H1 (cell line): Measurements from ENCODE around the gene DMXL1. TPM values are rescaled to one million over a fixed set of nuclear protein-coding genes. Genes with fewer than 3 reads are reported as not detected.

ENCODE experiments used
- CTCF ChIA-PET: fragments of 300-600 bp; sonication (Branson Sonifier 250); formaldehyde crosslinking; loops from one replicate; lab custom pipeline; 2021; ENCODE audit not compliant: partially characterized antibody; lab: Charles Lee
- POLR2A ChIA-PET: fragments of 300-600 bp; sonication (Branson Sonifier 250); formaldehyde crosslinking; loops from one replicate; lab custom pipeline; 2021; ENCODE audit warnings: inconsistent platforms; ENCODE audit not compliant: partially characterized antibody; lab: Charles Lee
- DNase-seq, 2 experiments: peaks; one replicate each; pipeline versions ENCODE4 v3.0.0 to v3.0.0-alpha.2; 2010 to 2022; ENCODE audit warnings: low spot score in 2 of 2, low read depth in 1 of 2, mixed read lengths in 1 of 2
- FAIRE-seq: peaks from 2 replicates; lab custom pipeline; 2011; peaks lifted over from hg19 to GRCh38; lab: Jason Lieb, UNC
- H2AFZ ChIP-seq: 2 replicates; pipeline ENCODE4 v1.8.1; 2012; ENCODE audit warnings: low read length, inconsistent platforms
- H2AK5ac ChIP-seq: 2 replicates; pipeline ENCODE4 v1.6.1; 2013; ENCODE audit warnings: low read depth, low read length
- H2BK120ac ChIP-seq: replicated peaks from 2 replicates; pipeline ENCODE3; 2013; ENCODE audit warnings: low read depth, low read length, inconsistent platforms
- H2BK12ac ChIP-seq: 2 replicates; pipeline ENCODE4 v1.6.1; 2013; ENCODE audit warnings: low read depth, low read length
- H2BK15ac ChIP-seq: 2 replicates; pipeline ENCODE4 v1.6.1; 2013; ENCODE audit warnings: low read length
- H2BK20ac ChIP-seq: 2 replicates; pipeline ENCODE4 v1.6.1; 2013; ENCODE audit warnings: low read length
- H2BK5ac ChIP-seq: 2 replicates; pipeline ENCODE4 v1.6.1; 2013; ENCODE audit warnings: low read depth, low read length
- H3K14ac ChIP-seq: 2 replicates; pipeline ENCODE4 v1.6.1; 2013; ENCODE audit warnings: inconsistent platforms; ENCODE audit not compliant: insufficient read length
- H3K18ac ChIP-seq: 2 replicates; pipeline ENCODE4 v1.6.1; 2013; ENCODE audit warnings: low read length; ENCODE audit errors: extremely low read depth
- H3K23ac ChIP-seq: 2 replicates; pipeline ENCODE4 v1.6.1; 2013; ENCODE audit warnings: inconsistent platforms; ENCODE audit not compliant: insufficient read length
- H3K23me2 ChIP-seq: 2 replicates; pipeline ENCODE4 v1.6.1; 2013; ENCODE audit warnings: low read depth, low read length
- H3K27ac ChIP-seq: 2 replicates; pipeline ENCODE4 v1.6.1; 2011; ENCODE audit warnings: low read depth, low read length, inconsistent platforms
- H3K27me3 ChIP-seq, 4 experiments: replicated peaks in 1 of 4; 1 replicate in 1 of 4; 2 replicates in 3 of 4; pipeline versions ENCODE4 v1.6.1 to v1.8.1; 2011 to 2013; ENCODE audit warnings: low read length in 3 of 4, mild to moderate bottlenecking in 3 of 4, inconsistent platforms in 2 of 4, mixed read lengths in 2 of 4, moderate library complexity in 1 of 4; ENCODE audit not compliant: control insufficient read depth in 3 of 4, insufficient read depth in 3 of 4; ENCODE audit errors: extremely low read depth in 1 of 4
- H3K36me3 ChIP-seq, 4 experiments: 2 replicates each; pipeline versions ENCODE4 v1.6.1 to v1.8.1; 2011 to 2013; ENCODE audit warnings: mild to moderate bottlenecking in 4 of 4, low read length in 3 of 4, moderate library complexity in 2 of 4, control low read depth in 1 of 4, inconsistent platforms in 1 of 4; ENCODE audit not compliant: insufficient read depth in 4 of 4, control insufficient read depth in 2 of 4
- H3K4ac ChIP-seq: replicated peaks from 2 replicates; pipeline ENCODE3; 2013; ENCODE audit warnings: low read length, low read depth, mixed read lengths, inconsistent platforms; ENCODE audit not compliant: insufficient read length
- H3K4me1 ChIP-seq, 4 experiments: replicated peaks in 1 of 4; 1 replicate in 1 of 4; 2 replicates in 3 of 4; pipeline versions ENCODE4 v1.6.1 to v1.8.1; 2011 to 2013; ENCODE audit warnings: low read length in 3 of 4, inconsistent platforms in 2 of 4, mixed read lengths in 1 of 4; ENCODE audit not compliant: insufficient read depth in 4 of 4, control insufficient read depth in 3 of 4
- H3K4me2 ChIP-seq, 2 experiments: 2 replicates each; pipeline versions ENCODE4 v1.6.1 to v1.8.1; 2011 to 2013; ENCODE audit warnings: low read depth in 2 of 2, low read length in 2 of 2, control low read depth in 1 of 2, inconsistent platforms in 1 of 2, mild to moderate bottlenecking in 1 of 2; ENCODE audit not compliant: insufficient read depth in 1 of 2
- H3K4me3 ChIP-seq, 4 experiments: fragments of 200-600, 300-600 bp in 1 of 4; sonication (generic), shearing (Covaris generic), sonication (Bioruptor Twin) in 1 of 4; 2 replicates each; pipeline versions ENCODE4 v1.5.1 to v1.8.1; 2011 to 2016; ENCODE audit warnings: low read length in 4 of 4, low read depth in 3 of 4, control low read depth in 2 of 4, inconsistent platforms in 2 of 4, mild to moderate bottlenecking in 2 of 4, mixed read lengths in 1 of 4, moderate library complexity in 1 of 4; ENCODE audit not compliant: insufficient read depth in 2 of 4; ENCODE audit errors: extremely low read depth in 1 of 4
- H3K56ac ChIP-seq: replicated peaks from 2 replicates; pipeline ENCODE3; 2013; ENCODE audit warnings: low read depth, mild to moderate bottlenecking, mixed read lengths, low read length, inconsistent platforms; ENCODE audit not compliant: insufficient read length
- H3K79me1 ChIP-seq: 2 replicates; pipeline ENCODE4 v1.6.1; 2013; ENCODE audit warnings: low read depth, low read length, control low read depth
- H3K79me2 ChIP-seq, 2 experiments: 2 replicates each; pipeline versions ENCODE4 v1.6.1 to v1.8.1; 2012 to 2013; ENCODE audit warnings: low read length in 2 of 2, mild to moderate bottlenecking in 2 of 2, inconsistent platforms in 1 of 2; ENCODE audit not compliant: insufficient read depth in 2 of 2, control insufficient read depth in 1 of 2
- H3K9ac ChIP-seq, 4 experiments: replicated peaks in 1 of 4; 1 replicate in 1 of 4; 2 replicates in 3 of 4; pipeline versions ENCODE4 v1.6.1 to v1.8.1; 2011 to 2013; ENCODE audit warnings: low read depth in 3 of 4, low read length in 3 of 4, control low read depth in 2 of 4, mild to moderate bottlenecking in 2 of 4, moderate library complexity in 2 of 4, inconsistent platforms in 1 of 4; ENCODE audit errors: extremely low read depth in 1 of 4
- H3K9me3 ChIP-seq, 2 experiments: 2 replicates each; pipeline versions ENCODE4 v1.6.1 to v1.8.1; 2012 to 2013; ENCODE audit warnings: mild to moderate bottlenecking in 2 of 2, moderate library complexity in 2 of 2, control low read depth in 1 of 2, inconsistent platforms in 1 of 2, low read depth in 1 of 2, low read length in 1 of 2, mixed read lengths in 1 of 2; ENCODE audit not compliant: insufficient read depth in 2 of 2
- H4K20me1 ChIP-seq, 2 experiments: replicated peaks in 1 of 2; 2 replicates each; pipeline versions ENCODE3 to v1.8.1; 2011 to 2013; ENCODE audit warnings: inconsistent platforms in 2 of 2, low read length in 2 of 2, mild to moderate bottlenecking in 1 of 2; ENCODE audit not compliant: insufficient read depth in 2 of 2, control insufficient read depth in 1 of 2
- H4K5ac ChIP-seq: 2 replicates; pipeline ENCODE4 v1.6.1; 2013; ENCODE audit warnings: low read length, low read depth, mixed read lengths, inconsistent platforms; ENCODE audit not compliant: insufficient read length
- H4K8ac ChIP-seq: 2 replicates; pipeline ENCODE4 v1.8.0; 2013; ENCODE audit warnings: mild to moderate bottlenecking, moderate library complexity, low read length, inconsistent platforms; ENCODE audit not compliant: insufficient read depth; ENCODE audit errors: extremely low read depth
- H4K91ac ChIP-seq: replicated peaks from 2 replicates; pipeline ENCODE3; 2013; ENCODE audit warnings: low read length, mixed read lengths, inconsistent platforms; ENCODE audit not compliant: insufficient read length
- BCL11A ChIP-seq, 2 experiments: IDR thresholded peaks; one replicate each; pipeline ENCODE4 v1.6.1; 2011; ENCODE audit warnings: low read depth in 2 of 2, low read length in 2 of 2, mild to moderate bottlenecking in 2 of 2
- CEBPB ChIP-seq: IDR thresholded peaks from 2 replicates; pipeline ENCODE4 v1.6.1; 2012; ENCODE audit warnings: low read depth, low read length
- CHD2 ChIP-seq: IDR thresholded peaks from 2 replicates; pipeline ENCODE4 v1.6.1; 2012; ENCODE audit warnings: low read length, improper control_type of control experiment
- FOSL1 ChIP-seq: IDR thresholded peaks from 2 replicates; pipeline ENCODE4 v1.6.1; 2011; ENCODE audit warnings: mild to moderate bottlenecking, low read depth, low read length, moderate library complexity; ENCODE audit not compliant: insufficient read depth
- JUND ChIP-seq: IDR thresholded peaks from 2 replicates; pipeline ENCODE4 v1.6.1; 2011; ENCODE audit warnings: mild to moderate bottlenecking, improper control_type of control experiment, low read length
- KDM1A ChIP-seq: fragments of 200-600, 300-600 bp; sonication (generic); IDR thresholded peaks from 2 replicates; pipeline ENCODE4 v1.7.1; 2016; ENCODE audit warnings: mild to moderate bottlenecking, low read length, borderline replicate concordance
- KDM4A ChIP-seq: IDR thresholded peaks from one replicate; pipeline ENCODE4 v1.7.1; 2012; ENCODE audit warnings: low read depth, mild to moderate bottlenecking, moderate library complexity, low read length, inconsistent platforms; ENCODE audit not compliant: severe bottlenecking
- MAFK ChIP-seq: IDR thresholded peaks from 2 replicates; pipeline ENCODE4 v1.6.1; 2012; ENCODE audit warnings: low read depth, mild to moderate bottlenecking, improper control_type of control experiment, low read length
- MAX ChIP-seq: IDR thresholded peaks from 2 replicates; pipeline ENCODE4 v1.6.1; 2012; ENCODE audit warnings: inconsistent platforms
- POU5F1 ChIP-seq: IDR thresholded peaks from 2 replicates; pipeline ENCODE4 v1.6.1; 2011; ENCODE audit warnings: low read depth, mild to moderate bottlenecking, low read length, moderate library complexity
- RXRA ChIP-seq: IDR thresholded peaks from 2 replicates; pipeline ENCODE4 v1.6.1; 2011; ENCODE audit warnings: low read depth, mild to moderate bottlenecking, low read length, moderate library complexity; ENCODE audit not compliant: insufficient read depth
- SIRT6 ChIP-seq: IDR thresholded peaks from one replicate; pipeline ENCODE4 v1.7.1; 2012; ENCODE audit warnings: low read length, inconsistent platforms
- SP2 ChIP-seq: IDR thresholded peaks from 2 replicates; pipeline ENCODE4 v1.6.1; 2012; ENCODE audit warnings: mild to moderate bottlenecking, low read length, inconsistent platforms
- TAF7 ChIP-seq: optimal IDR thresholded peaks from 2 replicates; pipeline ENCODE3; 2011; ENCODE audit warnings: low read depth, mild to moderate bottlenecking, inconsistent platforms, low read length, moderate library complexity, borderline replicate concordance
- TEAD4 ChIP-seq: IDR thresholded peaks from 2 replicates; pipeline ENCODE4 v1.6.1; 2012; ENCODE audit warnings: low read depth, low read length, inconsistent platforms, mixed read lengths
- WGBS, 2 experiments: shearing (Covaris generic) in 1 of 2; methylation state at CpG; one replicate each; pipeline versions ENCODE4 v1.1.6 to v1.1.7; 2013 to 2015; ENCODE audit warnings: low lambda C conversion rate in 2 of 2, mixed read lengths in 2 of 2, inconsistent platforms in 1 of 2, low coverage in 1 of 2, missing lambda C conversion rate in 1 of 2; ENCODE audit not compliant: insufficient replicate concordance in 2 of 2, insufficient coverage in 1 of 2, insufficient read length in 1 of 2; ENCODE audit errors: extremely low coverage in 1 of 2, missing lambda C conversion rate in 1 of 2; 5-methylcytosine and 5-hydroxymethylcytosine counted together
- polyA plus RNA-seq, 7 experiments: library from polyadenylated mRNA; depleted of rRNA in 3 of 7; stranded (reverse) in 5 of 7; unstranded in 2 of 7; fragments of >200 nt in 5 of 7; fragments of 200-250 nt in 2 of 7; gene quantifications; 1 replicate in 5 of 7; 2 replicates in 1 of 7; 4 replicates in 1 of 7; pipeline versions ENCODE4 v1.2.1 to v1.2.3, GENCODE V29; 2011 to 2013; ENCODE audit warnings: missing spikeins in 2 of 7, mixed read lengths in 2 of 7
- total RNA-seq: library from RNA; stranded (reverse); fragmentation: NEBNext Ultra II Directional; extraction: Animal tissue kit (Norgen Biotek cat#: 25700); gene quantifications from 2 replicates; pipeline ENCODE4 v1.2.1, GENCODE V29; 2021

The DMXL1 gene
- total and polyA plus RNA-seq, 2 of the 8 experiments (the other 6 are each of a cell fraction or from before 2014, with no cell fraction given), result 10.1 to 43.9 TPM

GRCh38 chr5:119220576-119221197 is 149.8 kb downstream of the DMXL1 start:
- Histone ChIP-seq H4K91ac (no peak overlapping the region), H3K56ac (no peak overlapping the region), H3K9me3 (no peaks in the 10 kb centered on the region), H3K14ac (no peak overlapping the region), H3K36me3 (peaks cover 0 to 15% (median 1%) of the 10 kb centered on the region in 4 experiments; a peak in 2 of 8 replicates), H3K27me3 (no peaks in the 10 kb centered on the region), H3K9ac (no peak overlapping the region), H3K4me2 (no peak overlapping the region), H2BK120ac (no peak overlapping the region), H3K4me1 (no peaks in the 10 kb centered on the region), H3K79me2 (no peaks in the 10 kb centered on the region), H4K8ac (no peak overlapping the region), H2BK15ac (no peak overlapping the region), H2AFZ (no peak overlapping the region), H4K20me1 (peaks cover 0 to 1% of the 10 kb centered on the region in 2 experiments), H3K18ac (no peak overlapping the region), H3K4me3 (no peak overlapping the region), H2AK5ac (no peak overlapping the region), H2BK5ac (no peak overlapping the region), H2BK12ac (no peak overlapping the region), H3K23me2 (no peaks in the 10 kb centered on the region), H3K23ac (no peak overlapping the region), H3K4ac (no peak overlapping the region), H3K79me1 (no peaks in the 10 kb centered on the region), H3K27ac (no peak overlapping the region), H4K5ac (no peak overlapping the region), H2BK20ac (no peak overlapping the region)
- POLR2A ChIA-PET, result no interaction called here
- 86% methylated on average over 1 of the region's 1 CpG; no CpG with 5 or more reads in 1 of the 2 experiments for WGBS, 2 experiments
- DNase-seq (no peak), FAIRE-seq (no peak)
- CTCF ChIA-PET, result interaction anchor here (0.7 to 1.7 kb wide), 5 partner anchors 18 to 233 kb away, joined by 3 to 5 read pairs (median 4); partner anchors contain the start of gene DTWD2
- TF ChIP-seq TEAD4 (no peak), TAF7 (no peak), MAX (no peak), CEBPB (no peak), FOSL1 (no peak), MAFK (no peak), KDM4A (no peak), RXRA (no peak), CHD2 (no peak), POU5F1 (no peak), BCL11A (IDR thresholded peaks at IDR 0.05; ENCODE audit: low read depth in 2 of 2, low read length in 2 of 2) (no peak), SP2 (no peak), KDM1A (no peak), SIRT6 (no peak), JUND (no peak)
